Measurements from ENCODE around the gene EIF5. TPM values are rescaled to one million over a fixed set of nuclear protein-coding genes. Genes with fewer than 3 reads are reported as not detected.

The EIF5 gene
- total RNA-seq: 100 to 1,000 TPM; 200 to 304 (median 255) TPM
- 100 to 1,000 TPM in 1 of 2 donors, 10 to 100 TPM in 1; 38.1 to 300 TPM for polyA plus RNA-seq
- long read RNA-seq, donor 1, full-length matches to known transcripts: 180 of 330 reads
- long read RNA-seq, donor 1, partial matches to known transcripts: 119 of 330 reads
- long read RNA-seq, donor 1, other reads (novel, unspliced or antisense): 31 of 330 reads
- long read RNA-seq, donor 2, full-length matches to known transcripts: 159 of 488 reads
- long read RNA-seq, donor 2, partial matches to known transcripts: 301 of 488 reads
- long read RNA-seq, donor 2, other reads (novel, unspliced or antisense): 28 of 488 reads
- long read RNA-seq, donor 3, full-length matches to known transcripts: 164 of 292 reads
- long read RNA-seq, donor 3, partial matches to known transcripts: 100 of 292 reads
- long read RNA-seq, donor 3, other reads (novel, unspliced or antisense): 28 of 292 reads

GRCh38 chr14:103333754-103334643, at the start of gene EIF5:
TSS of gene EIF5 (plus strand) at chr14:103334237. CDS start at chr14:103335861, 1,624 bp downstream.
- H3K27ac ChIP-seq: peak within 1 kb of the TSS; percentile 99 to 100 (median 100)
- ATAC-seq: peak; percentile 94 to 98 (median 96)
- no peaks in the 10 kb centered on the region for H3K27me3 ChIP-seq
- intact Hi-C loops (cut with DNase I): loop anchor here in 6 of 10 donors (2.0 to 10.0 kb wide), 3 partner anchors 51 to 53 kb away; partner anchors contain the start of gene MARK3 (in 6 of the 6)
- peak; percentile 99 to 100 (median 99) for DNase-seq
- TF ChIP-seq POLR2A (IDR thresholded peaks at IDR 0.05) (peak; percentile 89 to 98), CTCF (IDR thresholded peaks at IDR 0.05) (peak in 7 of 12 donors; percentile 7 to 38 (median 24))
- no peaks in the 10 kb centered on the region for H3K9me3 ChIP-seq
- 0 to 1% (median 0%) methylated on average over 40 to 103 of the region's 103 CpGs for WGBS, 4 donors
- H3K4me3 ChIP-seq: peak within 1 kb of the TSS; percentile 77 to 99 (median 96)
- H3K4me1 ChIP-seq: peaks cover 4 to 50% (median 33%) of the 10 kb centered on the region in 12 donors
- peaks cover 2 to 38% (median 37%) of the 10 kb centered on the region in 9 donors for H3K36me3 ChIP-seq

- no peak for DNase-seq
- Histone ChIP-seq H3K27me3 (peaks cover 0 to 31% (median 13%) of the 10 kb centered on the region in 9 donors), H3K27ac (no peak overlapping the region), H3K36me3 (no peaks in the 10 kb centered on the region), H3K9me3 (no peaks in the 10 kb centered on the region), H3K4me1 (peaks cover 0 to 3% (median 0%) of the 10 kb centered on the region in 12 donors), H3K4me3 (no peak overlapping the region)
- 72 to 79% (median 79%) methylated on average over 9 of the region's 9 CpGs for WGBS, 4 donors
- intact Hi-C loops (cut with DNase I): loop anchor here in 2 of 10 donors (10.0 kb wide), 2 partner anchors 90 to 100 kb away; no protein-coding TSS in a partner anchor
- no peak for TF ChIP-seq CTCF (IDR thresholded peaks at IDR 0.05)
- TF ChIP-seq POLR2A (IDR thresholded peaks at IDR 0.05): no peak
- ATAC-seq: no peak
Observed at GRCh38 chr14:103284574-103285467, 49.2 kb upstream of the EIF5 start.

DNA sequence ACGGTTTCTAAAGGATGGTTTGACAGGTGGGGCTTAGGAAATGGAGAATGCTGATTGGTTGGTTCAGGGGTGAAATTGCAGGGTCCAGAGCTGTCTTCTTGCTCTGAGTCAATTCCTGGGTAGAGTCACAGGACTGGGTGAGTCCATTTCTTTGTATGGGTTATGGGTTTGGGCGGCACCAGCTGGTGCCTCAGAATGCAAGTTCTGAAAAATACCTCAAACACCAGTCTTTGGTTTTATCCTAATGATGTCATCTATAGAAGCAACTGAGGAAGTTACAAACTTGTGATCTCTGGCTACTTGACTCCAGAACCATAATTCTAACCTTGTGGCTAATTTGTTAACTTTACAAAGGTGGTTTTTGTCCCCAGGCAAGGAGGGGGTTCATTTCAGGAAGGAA, 47.6 kb upstream of the EIF5 start:
- H3K36me3 ChIP-seq: no peaks in the 10 kb centered on the region
- no peak overlapping the region for H3K27ac ChIP-seq
- ATAC-seq: no peak
- no peaks in the 10 kb centered on the region for H3K4me1 ChIP-seq
- intact Hi-C loops (cut with DNase I): loop anchor here in 2 of 10 donors (10.0 kb wide), 2 partner anchors 92 to 102 kb away; no protein-coding TSS in a partner anchor
- H3K27me3 ChIP-seq: peaks cover 0 to 32% (median 11%) of the 10 kb centered on the region in 9 donors
- H3K9me3 ChIP-seq: no peaks in the 10 kb centered on the region
- TF ChIP-seq CTCF (IDR thresholded peaks at IDR 0.05): no peak
- no peak for TF ChIP-seq POLR2A (IDR thresholded peaks at IDR 0.05)
- WGBS, 4 donors: 83 to 91% (median 88%) methylated on average over 2 of the region's 2 CpGs
- no peak for DNase-seq
- H3K4me3 ChIP-seq: no peak overlapping the region

All from heart left ventricle (tissue), 16 donors.